K562 (cell line): ENCODE data around the gene BAIAP2. TPM values are rescaled to one million over a fixed set of nuclear protein-coding genes. Genes with fewer than 3 reads are reported as not detected.

Experiments used
- ATAC-seq: fragments of 200-7000 bp; cut with Tn5 transposase; 3 replicates; pipeline ENCODE4 v1.9.1; 2020; ENCODE audit warnings: moderate library complexity
- BruUV-seq: library from RNA; stranded (reverse); fragments of 400-500 nt; replicated peaks from 2 replicates; lab custom pipeline; 2021; lab: Mats Ljungman, UMichigan
- CTCF ChIA-PET: fragments of 300-600 bp; formaldehyde crosslinking; extraction: SDS; loops from one replicate; lab custom pipeline; 2021; ENCODE audit warnings: low intra/inter-chr PET ratio; lab: Yijun Ruan, JAX
- POLR2A ChIA-PET: fragments of 300-600, 350-650 bp; sonication (Branson Sonifier 250); formaldehyde crosslinking; extraction: SDS; loops from one replicate; lab custom pipeline; 2021; ENCODE audit warnings: antibody characterized with exemption, inconsistent platforms; lab: Yijun Ruan, JAX
- DNase-seq, 4 experiments: peaks; one replicate each; pipeline versions ENCODE4 v3.0.0 to v3.0.0-alpha.2; 2011 to 2018; ENCODE audit warnings: low spot score in 3 of 4, mixed read lengths in 3 of 4; ENCODE audit errors: extremely low read depth in 1 of 4
- FAIRE-seq: peaks from 2 replicates; lab custom pipeline; 2011; peaks lifted over from hg19 to GRCh38; lab: Jason Lieb, UNC
- H2AFZ ChIP-seq: 2 replicates; pipeline ENCODE4 v1.6.0; 2011; ENCODE audit warnings: low read depth, low read length, control low read depth, inconsistent platforms
- H3K27ac ChIP-seq: fragments of 200-600 bp; 3 replicates; pipeline ENCODE4 v1.8.0; 2011; ENCODE audit warnings: low read depth, mild to moderate bottlenecking, control low read depth, inconsistent platforms, low read length, moderate library complexity, mixed read lengths; ENCODE audit errors: extremely low read depth
- H3K27me3 ChIP-seq, 2 experiments: fragments of 300-600 bp in 1 of 2; 2 replicates in 1 of 2; 3 replicates in 1 of 2; pipeline versions ENCODE4 v1.6.0 to v1.8.0; 2011; ENCODE audit warnings: inconsistent platforms in 2 of 2, low read length in 2 of 2, mild to moderate bottlenecking in 1 of 2, mixed read lengths in 1 of 2, moderate library complexity in 1 of 2; ENCODE audit not compliant: control insufficient read depth in 2 of 2, insufficient read depth in 2 of 2
- H3K36me3 ChIP-seq: fragments of 300-600 bp; 3 replicates; pipeline ENCODE4 v1.8.0; 2011; ENCODE audit warnings: mild to moderate bottlenecking, low read length, inconsistent platforms; ENCODE audit not compliant: control insufficient read depth, insufficient read depth
- H3K4me1 ChIP-seq, 2 experiments: fragments of 200-600 bp in 1 of 2; replicated peaks in 1 of 2; 2 replicates in 1 of 2; 3 replicates in 1 of 2; pipeline versions ENCODE4 v1.5.1 to v1.8.0; 2011; ENCODE audit warnings: inconsistent platforms in 2 of 2, low read length in 2 of 2, mild to moderate bottlenecking in 1 of 2, mixed read lengths in 1 of 2, moderate library complexity in 1 of 2; ENCODE audit not compliant: control insufficient read depth in 2 of 2, insufficient read depth in 2 of 2
- H3K4me2 ChIP-seq: 2 replicates; pipeline ENCODE4 v1.6.1; 2011; ENCODE audit warnings: low read length, control low read depth, inconsistent platforms, mixed read lengths; ENCODE audit not compliant: insufficient read depth
- H3K4me3 ChIP-seq: fragments of 200-600 bp; sonication (generic), shearing (Covaris generic); 2 replicates; pipeline ENCODE4 v1.5.1; 2016; ENCODE audit warnings: control low read depth, inconsistent platforms
- H3K79me2 ChIP-seq: fragments of 200-600 bp; 3 replicates; pipeline ENCODE4 v1.8.0; 2011; ENCODE audit warnings: low read length, inconsistent platforms; ENCODE audit not compliant: control insufficient read depth, insufficient read depth
- H3K9ac ChIP-seq, 2 experiments: 2 replicates each; pipeline versions ENCODE4 v1.6.0 to v1.6.1; 2011; ENCODE audit warnings: low read depth in 2 of 2, low read length in 2 of 2, control low read depth in 1 of 2, inconsistent platforms in 1 of 2, mild to moderate bottlenecking in 1 of 2, mixed read lengths in 1 of 2; ENCODE audit not compliant: insufficient read depth in 1 of 2
- H3K9me1 ChIP-seq: one replicate; pipeline ENCODE4 v1.6.0; 2011; ENCODE audit warnings: inconsistent platforms, mild to moderate bottlenecking, low read length, moderate library complexity; ENCODE audit not compliant: control insufficient read depth, insufficient read depth
- H3K9me3 ChIP-seq: replicated peaks from 2 replicates; pipeline ENCODE4 v1.5.1; 2011; ENCODE audit warnings: low read depth, low read length, inconsistent platforms; ENCODE audit not compliant: control insufficient read depth, insufficient read depth
- H4K20me1 ChIP-seq: replicated peaks from 2 replicates; pipeline ENCODE4 v1.6.1; 2011; ENCODE audit warnings: low read length, inconsistent platforms, mixed read lengths; ENCODE audit not compliant: control insufficient read depth, insufficient read depth
- CUX1 ChIP-seq: fragments of 200-800 bp; sonication (Bioruptor generic); IDR thresholded peaks from 2 replicates; pipeline ENCODE4 v1.6.1; 2016; ENCODE audit warnings: missing genetic modification characterization, missing compliant biosample characterization
- EWSR1 ChIP-seq: fragments of 450-650 bp; IDR thresholded peaks from 2 replicates; pipeline ENCODE4 v1.6.1; 2018; ENCODE audit warnings: borderline replicate concordance, mild to moderate bottlenecking, low read depth, moderate library complexity; ENCODE audit not compliant: partially characterized antibody
- HDGF ChIP-seq: fragments of 450-650 bp; IDR thresholded peaks from 2 replicates; pipeline ENCODE4 v1.6.1; 2016
- HEY1 ChIP-seq: fragments of 250-450 bp; sonication (Bioruptor Pico); IDR thresholded peaks from 2 replicates; pipeline ENCODE4 v1.5.0; 2020; ENCODE audit warnings: mild to moderate bottlenecking, moderate library complexity, borderline replicate concordance
- RNF219 ChIP-seq: fragments of 250-450 bp; sonication (Bioruptor Pico); IDR thresholded peaks from 2 replicates; pipeline ENCODE4 v1.5.0; 2022; ENCODE audit warnings: mild to moderate bottlenecking
- SIN3A ChIP-seq, 2 experiments: fragments of 150-350 bp in 1 of 2; IDR thresholded peaks; 2 replicates each; pipeline ENCODE4 v1.6.1; 2011 to 2016; ENCODE audit warnings: borderline replicate concordance in 2 of 2, low read depth in 2 of 2, low read length in 2 of 2, mild to moderate bottlenecking in 2 of 2, moderate library complexity in 2 of 2; ENCODE audit not compliant: control insufficient read depth in 1 of 2
- SRSF9 ChIP-seq: fragments of 200-400 bp; formaldehyde crosslinking; IDR thresholded peaks from 2 replicates; pipeline ENCODE4 v1.6.1; 2017; ENCODE audit warnings: low read depth, low read length, borderline replicate concordance
- TARDBP ChIP-seq: fragments of 450-650 bp; IDR thresholded peaks from 2 replicates; pipeline ENCODE4 v1.6.1; 2016
- THAP7 ChIP-seq: fragments of 250-450 bp; sonication (Bioruptor Pico); IDR thresholded peaks from 2 replicates; pipeline ENCODE4 v1.5.0; 2021
- ZNF444 ChIP-seq: fragments of 250-450 bp; sonication (Bioruptor Pico); IDR thresholded peaks from 2 replicates; pipeline ENCODE4 v1.4.0; 2020; ENCODE audit warnings: mild to moderate bottlenecking, moderate library complexity
- ZNF644 ChIP-seq: fragments of 200-800 bp; sonication (Bioruptor generic); IDR thresholded peaks from 2 replicates; pipeline ENCODE4 v1.6.1; 2016; ENCODE audit warnings: low read depth, missing genetic modification characterization, missing compliant biosample characterization
- whole genome bisulfite sequencing: fragments of 100-300 bp; shearing (Covaris generic); methylation state at CpG from one replicate; pipeline ENCODE4 v1.1.6; 2016; ENCODE audit warnings: low coverage, mixed read lengths; ENCODE audit not compliant: insufficient coverage; ENCODE audit errors: missing lambda C conversion rate; 5-methylcytosine and 5-hydroxymethylcytosine counted together
- in situ Hi-C: fragments of 300-500 bp; cut with MboI; formaldehyde crosslinking; loops from 4 replicates; pipeline ENCODE4 v1.15.0; 2018; ENCODE audit warnings: inconsistent platforms, mixed read lengths
- intact Hi-C: fragments of 100-400 bp; cut with micrococcal nuclease; formaldehyde crosslinking; loops from 2 replicates; pipeline ENCODE4 v1.14.2; 2022
- polyA plus RNA-seq, 8 experiments: library from polyadenylated mRNA; depleted of rRNA in 4 of 8; stranded (reverse) in 5 of 8; unstranded in 3 of 8; fragments of >200 nt; fragmentation: Nextera tagmentation in 2 of 8; fragmentation: Illumina TruSeq in 1 of 8; extraction: Ambion mirVana in 2 of 8; extraction: Trizol in 1 of 8; gene quantifications; 2 replicates each; pipeline versions ENCODE4 v1.2.1 to v1.2.3, GENCODE V29; 2011 to 2014; ENCODE audit warnings: inconsistent platforms in 1 of 8, missing spikeins in 1 of 8
- total RNA-seq, 7 experiments: library from RNA; depleted of rRNA in 6 of 7; stranded (reverse); fragments of >200 nt in 6 of 7; fragmentation: Illumina TruSeq in 2 of 7; extraction: Trizol in 2 of 7; gene quantifications; 2 replicates each; pipeline versions ENCODE4 v1.2.1 to v1.2.3, GENCODE V29; 2011 to 2021; ENCODE audit warnings: low replicate concordance in 1 of 7
- TF ChIP-seq, protein P1 (sequence below), 2 experiments: fragments of 450-650 bp; IDR thresholded peaks; 2 replicates each; pipeline ENCODE4 v1.6.1; 2016

BAIAP2 gene
- total and polyA plus RNA-seq, 9 of the 15 experiments (the other 6 are each of a cell fraction or from before 2014, with no cell fraction given) = 2.3 to 51.6 (median 18.4) TPM

GRCh38 chr17:81083125-81083765 is 48.3 kb downstream of the BAIAP2 start:
- Histone ChIP-seq H3K9me3 (no peaks in the 10 kb centered on the region), H3K27ac (no peak overlapping the region), H3K9ac (peak overlapping the region in 1 of 2 experiments; percentile 10; a peak in 2 of 4 replicates), H3K27me3 (no peaks in the 10 kb centered on the region), H3K9me1 (no peaks in the 10 kb centered on the region), H3K4me1 (peaks cover 0 to 55% of the 10 kb centered on the region in 2 experiments; a peak in 3 of 5 replicates), H4K20me1 (peaks cover 5% of the 10 kb centered on the region; the same call in 1 of the 2 replicates), H3K4me3 (no peak overlapping the region), H3K36me3 (peaks cover 52% of the 10 kb centered on the region; the same call in 2 of the 3 replicates), H3K79me2 (no peaks in the 10 kb centered on the region), H2AFZ (no peak overlapping the region), H3K4me2 (no peak overlapping the region)
- 85% methylated on average over 23 of the region's 27 CpGs for WGBS
- in situ Hi-C loops = no loop called here
- ChIA-PET CTCF (no interaction called here), POLR2A (no interaction called here)
- intact Hi-C loops = no loop called here
- DNase-seq = no peak
- BruUV-seq = no TSS peak
- no peak for ATAC-seq
- FAIRE-seq = no peak
- no peak for TF ChIP-seq HDGF
- TF ChIP-seq SIN3A (IDR thresholded peaks at IDR 0.05; ENCODE audit: borderline replicate concordance in 2 of 2, control insufficient read depth in 1 of 2, low read depth in 2 of 2, low read length in 2 of 2) = no peak
- TF ChIP-seq SRSF9 = no peak
- TF ChIP-seq, protein P1, sequence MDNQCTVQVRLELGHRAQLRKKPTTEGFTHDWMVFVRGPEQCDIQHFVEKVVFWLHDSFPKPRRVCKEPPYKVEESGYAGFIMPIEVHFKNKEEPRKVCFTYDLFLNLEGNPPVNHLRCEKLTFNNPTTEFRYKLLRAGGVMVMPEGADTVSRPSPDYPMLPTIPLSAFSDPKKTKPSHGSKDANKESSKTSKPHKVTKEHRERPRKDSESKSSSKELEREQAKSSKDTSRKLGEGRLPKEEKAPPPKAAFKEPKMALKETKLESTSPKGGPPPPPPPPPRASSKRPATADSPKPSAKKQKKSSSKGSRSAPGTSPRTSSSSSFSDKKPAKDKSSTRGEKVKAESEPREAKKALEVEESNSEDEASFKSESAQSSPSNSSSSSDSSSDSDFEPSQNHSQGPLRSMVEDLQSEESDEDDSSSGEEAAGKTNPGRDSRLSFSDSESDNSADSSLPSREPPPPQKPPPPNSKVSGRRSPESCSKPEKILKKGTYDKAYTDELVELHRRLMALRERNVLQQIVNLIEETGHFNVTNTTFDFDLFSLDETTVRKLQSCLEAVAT (IDR thresholded peaks at IDR 0.05) = no peak
- no peak for TF ChIP-seq ZNF644
- no peak for TF ChIP-seq RNF219 (CRISPR knock-in tag)
- TF ChIP-seq HEY1 = no peak
- TF ChIP-seq ZNF444 (CRISPR knock-in tag) = no peak
- TF ChIP-seq THAP7 (CRISPR knock-in tag) = no peak
- TF ChIP-seq CUX1 (CRISPR knock-in tag) = no peak
- no peak for TF ChIP-seq TARDBP
- no peak for TF ChIP-seq EWSR1
